Activated effector memory CD4-positive, alpha-beta T cell treated with Interleukin-2 at 50 U/mL for 16 hours (primary cell): Measurements from ENCODE around the gene TSSK6.

ENCODE experiments used
- DNase-seq: peaks from one replicate; pipeline ENCODE4 v3.0.0-alpha.2; 2020

TSSK6 gene

GRCh38 chr19:19544257-19544953 lies 29.1 kb upstream of the TSSK6 start:
- DNase-seq, result no peak

GRCh38 chr19:19543640-19544039 lies 28.3 kb upstream of the TSSK6 start:
- no peak for DNase-seq

- no peak for DNase-seq
These were observed 27.8 kb upstream of the TSSK6 start for GRCh38 chr19:19543101-19543500.

DNA sequence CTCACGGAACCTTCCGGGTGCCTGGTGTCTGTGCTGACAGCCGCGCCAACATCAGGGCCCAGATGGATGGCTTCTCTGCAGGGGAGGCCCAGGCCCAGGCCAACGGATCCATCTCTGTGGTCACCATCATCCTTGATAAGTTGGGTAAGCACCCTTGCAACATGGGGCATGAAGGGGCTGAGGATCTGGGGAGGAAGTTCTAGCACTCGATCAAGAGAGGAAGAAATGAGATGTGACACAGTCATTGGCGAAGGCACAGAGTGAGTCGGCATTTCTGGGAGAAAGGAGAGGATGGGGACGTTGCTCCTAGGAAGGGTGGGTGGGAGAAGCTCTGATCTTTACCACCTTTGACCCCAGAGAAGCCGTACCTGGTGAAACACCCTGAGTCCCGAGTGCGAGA lies 27.2 kb upstream of the TSSK6 start:
- DNase-seq, result no peak

DNA sequence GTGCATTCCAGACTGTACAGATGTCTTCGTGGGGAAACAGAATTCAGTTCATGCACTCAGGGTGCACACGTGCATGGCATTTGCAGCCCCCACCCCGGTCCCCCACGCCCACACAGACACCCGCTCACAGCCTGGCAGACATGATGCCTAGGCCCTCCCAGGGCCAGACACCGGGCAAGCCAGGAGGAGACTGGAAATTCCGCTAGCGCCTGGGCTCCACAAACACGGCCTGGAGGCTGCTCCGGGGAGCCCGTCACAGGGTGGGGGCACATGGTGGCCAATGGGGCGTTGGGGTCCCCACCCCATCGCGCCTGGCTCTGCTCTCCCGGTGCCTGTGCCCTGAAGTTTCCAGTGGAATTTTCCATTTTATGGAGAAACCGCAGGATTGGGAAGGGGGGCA lies 26.3 kb upstream of the TSSK6 start:
- no peak for DNase-seq

DNA sequence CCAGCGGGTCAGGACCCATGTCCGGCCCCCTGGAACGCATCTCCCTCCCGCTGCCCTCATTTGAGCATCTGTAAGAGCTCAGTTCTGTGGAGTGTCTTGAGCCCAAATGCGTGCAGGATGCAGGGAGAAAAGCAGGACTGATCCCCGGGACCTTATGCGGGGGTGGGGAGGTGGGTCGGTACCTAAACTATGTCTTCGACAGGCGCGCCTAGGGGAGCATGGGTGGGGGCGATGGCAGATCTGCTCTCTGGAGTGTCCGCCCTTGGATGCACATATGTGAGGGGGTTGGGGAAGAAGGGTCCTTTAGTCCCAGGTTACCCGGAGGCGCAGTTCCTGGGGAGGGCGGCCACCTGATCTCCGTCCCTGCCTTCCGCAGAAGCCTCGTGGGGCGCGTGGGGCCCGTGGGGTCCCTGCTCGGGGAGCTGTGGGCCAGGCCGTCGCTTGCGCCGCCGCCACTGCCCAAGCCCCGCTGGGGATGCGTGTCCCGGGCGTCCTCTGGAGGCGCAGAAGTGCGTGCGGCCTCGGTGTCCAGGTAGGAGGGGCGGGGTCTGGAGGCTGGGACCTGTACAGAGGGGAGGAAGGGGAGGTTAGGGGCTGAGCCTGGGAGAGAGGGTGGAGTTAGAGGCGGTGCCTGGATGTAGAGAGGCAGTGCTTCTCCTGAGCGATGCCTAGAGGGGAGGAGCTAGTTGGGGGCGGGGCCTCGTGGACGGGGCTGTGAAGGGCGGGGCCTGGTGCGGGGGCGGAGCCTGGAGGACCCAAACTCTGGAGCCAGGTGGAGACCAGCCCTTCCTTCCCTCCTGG lies 25.6 kb upstream of the TSSK6 start:
- DNase-seq, result peak; percentile 59

GRCh38 chr19:19540064-19540714 lies 24.8 kb upstream of the TSSK6 start:
- DNase-seq, result peak; percentile 34

DNA sequence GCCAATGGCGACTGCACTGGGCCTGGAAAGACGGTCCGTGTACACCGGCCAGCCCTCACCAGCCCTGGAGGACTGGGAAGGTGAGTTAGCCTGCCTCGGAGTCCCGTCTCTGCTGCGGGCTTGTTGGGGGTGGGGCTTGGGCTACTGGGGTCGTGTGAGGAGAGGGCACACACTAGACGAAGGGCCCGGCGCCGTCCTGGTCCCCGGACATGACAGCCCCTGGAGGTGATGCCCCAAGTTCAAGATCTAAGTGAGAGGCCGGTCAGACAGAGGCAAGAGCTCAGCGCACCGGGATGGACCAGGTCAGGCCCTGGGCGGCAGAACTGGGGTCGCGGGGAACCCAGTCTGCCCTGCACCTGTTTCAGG lies 24.3 kb upstream of the TSSK6 start:
- no peak for DNase-seq

GRCh38 chr19:19538785-19539166 lies 23.4 kb upstream of the TSSK6 start:
- DNase-seq, result no peak

GRCh38 chr19:19538061-19538784 lies 22.9 kb upstream of the TSSK6 start, which contains the start of gene CILP2:
Gene CILP2, plus strand, starts transcription at chr19:19538265. Its CDS starts 85 bp downstream, at chr19:19538350.
- DNase-seq, result no peak

GRCh38 chr19:19537075-19538048 lies 22.0 kb upstream of the TSSK6 start:
- DNase-seq, result no peak

DNA sequence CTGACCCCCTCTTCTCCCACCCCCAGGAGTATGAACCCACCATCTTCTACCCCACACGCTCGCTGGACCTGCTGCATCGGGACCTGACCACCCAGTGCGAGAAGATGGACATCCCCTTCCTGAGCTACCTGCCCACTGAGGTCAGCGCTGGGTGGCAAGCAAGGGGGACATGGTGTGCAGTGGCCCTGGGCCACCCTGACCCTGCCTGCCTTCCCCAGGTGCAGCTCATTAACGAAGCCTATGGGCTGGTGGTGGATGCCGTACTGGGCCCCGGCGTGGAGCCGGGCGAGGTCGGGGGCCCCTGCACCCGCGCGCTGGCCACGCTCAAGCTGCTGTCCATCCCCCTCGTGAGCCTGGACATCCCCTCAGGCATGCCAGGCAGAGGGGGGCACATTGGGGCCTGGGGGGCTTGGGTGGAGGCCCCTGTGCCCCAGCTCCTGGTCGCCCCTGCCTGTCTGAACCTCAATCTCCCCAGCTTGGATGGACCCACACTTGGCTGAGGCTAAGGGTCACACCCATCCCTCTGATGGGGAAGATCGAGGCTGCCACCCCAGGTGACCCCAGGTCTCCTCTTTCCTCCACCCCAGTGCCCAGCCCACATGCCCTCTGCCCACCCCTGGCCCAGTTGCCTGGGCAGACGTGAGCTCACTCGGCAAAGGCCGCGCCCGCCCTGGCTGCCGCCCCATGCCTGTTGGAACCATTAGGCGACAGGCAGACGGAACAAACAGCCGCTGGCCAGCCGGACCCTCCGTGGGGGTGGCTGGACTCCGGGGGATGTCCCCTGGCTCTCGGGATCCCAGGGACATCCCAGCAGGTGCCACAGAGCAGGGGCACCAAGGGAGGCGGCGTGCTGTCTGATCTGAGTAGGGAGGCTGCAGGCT lies 20.2 kb upstream of the TSSK6 start:
- no peak for DNase-seq

DNA sequence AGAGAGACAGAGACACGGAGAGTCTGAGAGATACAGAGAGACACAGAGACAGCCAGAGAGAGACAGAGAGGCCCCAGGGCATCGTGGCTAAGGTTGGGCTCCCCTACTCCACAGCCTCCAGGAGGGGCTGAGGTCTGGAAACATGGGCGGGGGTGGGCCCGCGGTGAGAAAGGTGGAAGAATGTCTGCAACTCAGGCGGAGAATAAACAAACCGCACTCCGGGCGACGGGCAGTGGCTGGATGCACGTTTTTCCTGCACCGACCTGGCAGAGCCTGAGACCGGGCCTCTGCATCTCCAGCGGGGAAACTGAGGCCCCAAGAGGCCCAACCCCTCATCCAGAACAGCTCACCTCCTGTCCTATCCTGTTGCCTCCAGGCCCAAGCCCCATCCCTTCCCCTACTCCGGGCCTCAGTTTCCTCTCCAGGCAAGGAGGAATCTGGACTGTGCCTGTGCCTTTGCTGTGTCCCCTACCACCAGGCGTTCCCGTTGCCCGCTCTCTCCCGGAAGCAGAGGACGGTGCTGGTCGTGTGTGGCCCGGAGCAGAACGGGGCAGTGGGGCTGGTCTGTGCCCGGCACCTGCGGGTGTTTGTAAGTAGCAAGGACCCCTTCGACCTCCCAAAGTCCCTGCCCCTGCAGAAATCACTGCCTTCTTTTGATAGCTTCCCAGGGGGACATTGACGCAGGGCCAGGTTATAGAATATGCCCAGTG lies 19.4 kb upstream of the TSSK6 start:
- DNase-seq, result no peak

DNA sequence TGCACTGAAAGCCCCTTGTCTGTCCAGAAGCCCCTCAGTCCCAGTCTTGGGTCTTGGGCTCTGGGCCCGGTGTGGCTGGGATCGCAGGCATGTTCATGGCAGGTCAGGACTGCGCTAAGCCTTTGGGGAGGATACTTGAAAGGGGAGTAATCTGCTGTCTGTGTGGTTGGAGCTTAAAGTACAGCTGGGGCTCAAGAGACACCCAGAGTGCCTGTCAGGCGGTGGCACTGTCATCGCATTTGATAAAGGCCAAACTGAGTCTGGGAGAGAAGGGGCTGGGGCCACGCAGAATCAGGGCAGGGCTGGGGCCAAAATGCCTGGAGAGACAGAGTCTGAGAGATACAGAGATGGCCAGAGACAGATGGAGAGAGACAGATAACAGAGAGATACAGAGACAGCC lies 18.5 kb upstream of the TSSK6 start:
- DNase-seq, result no peak

GRCh38 chr19:19532806-19533701 lies 17.7 kb upstream of the TSSK6 start:
- DNase-seq, result no peak

DNA sequence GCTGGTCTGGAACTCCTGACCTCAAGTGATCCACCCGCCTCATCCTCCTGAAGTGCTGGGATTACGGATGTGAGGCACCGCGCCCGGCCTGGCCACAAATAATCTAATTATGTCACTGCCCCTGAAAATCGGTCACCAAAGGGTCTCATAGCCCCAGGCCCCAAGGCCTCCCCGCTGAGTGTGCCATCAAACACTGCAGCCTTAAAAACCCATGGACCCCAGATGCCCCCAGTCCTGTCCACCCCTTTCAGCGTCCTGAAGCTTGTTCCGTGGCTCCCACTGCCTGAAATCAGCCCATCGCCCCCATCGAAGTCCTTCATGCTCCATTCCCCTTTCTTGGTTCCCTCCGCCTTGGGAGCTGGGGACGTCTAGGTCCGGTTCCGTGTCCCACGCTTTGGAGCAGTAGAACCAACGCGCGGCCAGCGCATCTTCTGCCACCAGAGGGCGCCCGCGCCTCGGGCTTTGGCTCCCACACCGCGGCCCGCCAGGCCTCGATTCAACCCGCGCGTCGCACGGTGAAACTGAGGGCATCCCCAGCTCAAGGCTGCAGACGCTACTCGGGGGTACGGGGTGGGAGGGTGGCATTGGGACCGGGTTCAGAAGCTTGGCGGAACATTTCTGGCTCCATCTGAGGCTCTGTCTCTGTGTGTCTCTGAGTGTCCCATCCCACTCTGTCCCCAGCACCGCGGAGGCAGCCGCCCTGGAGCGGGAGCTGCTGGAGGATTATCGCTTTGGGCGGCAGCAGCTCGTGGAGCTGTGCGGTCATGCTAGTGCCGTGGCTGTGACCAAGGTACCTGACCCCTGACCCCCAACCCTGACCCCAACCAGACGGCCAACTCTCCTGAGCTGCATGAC lies 16.8 kb upstream of the TSSK6 start:
- peak; percentile 79 for DNase-seq

- DNase-seq, result no peak
These were observed 15.5 kb upstream of the TSSK6 start for GRCh38 chr19:19530889-19531288.

- no peak for DNase-seq
These were observed 15.1 kb upstream of the TSSK6 start for GRCh38 chr19:19530423-19530804.
